Measurements from ENCODE around the gene TMEM179B.

DNA sequence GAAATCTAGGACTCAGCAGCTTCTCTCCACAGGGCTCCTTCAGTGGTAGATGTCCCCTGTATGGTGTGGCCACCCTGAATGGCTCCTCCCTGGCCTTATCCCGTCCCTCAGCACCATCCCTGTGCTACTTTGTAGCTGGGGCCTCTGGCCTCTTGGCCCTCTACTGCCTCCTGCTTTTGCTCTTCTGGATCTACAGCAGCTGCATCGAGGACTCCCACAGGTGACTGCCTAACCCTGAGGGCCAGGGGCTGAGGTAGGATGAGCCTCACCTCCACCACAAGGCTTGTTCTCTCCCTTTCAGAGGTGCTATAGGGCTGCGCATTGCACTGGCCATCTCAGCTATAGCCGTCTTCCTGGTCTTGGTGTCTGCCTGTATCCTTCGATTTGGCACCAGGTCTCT, 1.8 kb downstream of the TMEM179B start:
- TF ChIP-seq, protein P1, sequence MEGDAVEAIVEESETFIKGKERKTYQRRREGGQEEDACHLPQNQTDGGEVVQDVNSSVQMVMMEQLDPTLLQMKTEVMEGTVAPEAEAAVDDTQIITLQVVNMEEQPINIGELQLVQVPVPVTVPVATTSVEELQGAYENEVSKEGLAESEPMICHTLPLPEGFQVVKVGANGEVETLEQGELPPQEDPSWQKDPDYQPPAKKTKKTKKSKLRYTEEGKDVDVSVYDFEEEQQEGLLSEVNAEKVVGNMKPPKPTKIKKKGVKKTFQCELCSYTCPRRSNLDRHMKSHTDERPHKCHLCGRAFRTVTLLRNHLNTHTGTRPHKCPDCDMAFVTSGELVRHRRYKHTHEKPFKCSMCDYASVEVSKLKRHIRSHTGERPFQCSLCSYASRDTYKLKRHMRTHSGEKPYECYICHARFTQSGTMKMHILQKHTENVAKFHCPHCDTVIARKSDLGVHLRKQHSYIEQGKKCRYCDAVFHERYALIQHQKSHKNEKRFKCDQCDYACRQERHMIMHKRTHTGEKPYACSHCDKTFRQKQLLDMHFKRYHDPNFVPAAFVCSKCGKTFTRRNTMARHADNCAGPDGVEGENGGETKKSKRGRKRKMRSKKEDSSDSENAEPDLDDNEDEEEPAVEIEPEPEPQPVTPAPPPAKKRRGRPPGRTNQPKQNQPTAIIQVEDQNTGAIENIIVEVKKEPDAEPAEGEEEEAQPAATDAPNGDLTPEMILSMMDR (IDR thresholded peaks at IDR 0.05): no peak
- no peak for TF ChIP-seq POLR2A (IDR thresholded peaks at IDR 0.05)

All from lower leg skin (tissue), 3 donors.